Measurements from ENCODE around the gene CDC37.

GRCh38 chr19:10363789-10364281 is 39.5 kb downstream of the CDC37 start:
- no peak for TF ChIP-seq POLR2A (IDR thresholded peaks at IDR 0.05; ENCODE audit: low read depth, low read length)
- TF ChIP-seq POLR2AphosphoS5 (IDR thresholded peaks at IDR 0.05; ENCODE audit: low read depth, low read length): no peak
- no peak for TF ChIP-seq SPI1 (IDR thresholded peaks at IDR 0.05; ENCODE audit: low read depth, low read length)

Measured in GM12891 (cell line).